ENCODE data around the gene ENOX2. TPM values are rescaled to one million over a fixed set of nuclear protein-coding genes. Genes with fewer than 3 reads are reported as not detected.

Gene ENOX2
- total and polyA plus RNA-seq, 2 experiments from 2014 or later = 16.0 to 34.0 TPM

DNA sequence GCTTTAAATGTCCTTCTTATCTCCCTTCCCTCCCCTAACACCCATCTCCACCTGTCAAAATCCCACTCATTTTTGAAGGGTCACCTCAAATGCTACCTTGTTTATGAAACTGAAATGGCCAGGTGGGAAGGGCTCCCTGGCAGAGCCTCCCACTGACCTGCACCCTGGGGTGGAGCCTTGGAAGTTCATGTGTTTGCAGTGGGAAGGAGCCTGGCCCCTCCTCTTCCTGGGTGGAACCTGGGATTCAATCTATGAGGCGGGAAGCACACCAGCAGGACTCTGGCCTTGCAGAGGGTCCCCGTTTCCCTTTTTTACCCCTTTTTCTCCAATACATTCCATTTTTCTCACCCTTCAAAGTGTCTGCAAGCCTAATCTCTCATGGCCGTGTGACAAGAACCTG lies 197.4 kb downstream of the ENOX2 start:
- no peak for DNase-seq (ENCODE audit: low read depth in 1 of 2, low spot score in 1 of 2)

DNA sequence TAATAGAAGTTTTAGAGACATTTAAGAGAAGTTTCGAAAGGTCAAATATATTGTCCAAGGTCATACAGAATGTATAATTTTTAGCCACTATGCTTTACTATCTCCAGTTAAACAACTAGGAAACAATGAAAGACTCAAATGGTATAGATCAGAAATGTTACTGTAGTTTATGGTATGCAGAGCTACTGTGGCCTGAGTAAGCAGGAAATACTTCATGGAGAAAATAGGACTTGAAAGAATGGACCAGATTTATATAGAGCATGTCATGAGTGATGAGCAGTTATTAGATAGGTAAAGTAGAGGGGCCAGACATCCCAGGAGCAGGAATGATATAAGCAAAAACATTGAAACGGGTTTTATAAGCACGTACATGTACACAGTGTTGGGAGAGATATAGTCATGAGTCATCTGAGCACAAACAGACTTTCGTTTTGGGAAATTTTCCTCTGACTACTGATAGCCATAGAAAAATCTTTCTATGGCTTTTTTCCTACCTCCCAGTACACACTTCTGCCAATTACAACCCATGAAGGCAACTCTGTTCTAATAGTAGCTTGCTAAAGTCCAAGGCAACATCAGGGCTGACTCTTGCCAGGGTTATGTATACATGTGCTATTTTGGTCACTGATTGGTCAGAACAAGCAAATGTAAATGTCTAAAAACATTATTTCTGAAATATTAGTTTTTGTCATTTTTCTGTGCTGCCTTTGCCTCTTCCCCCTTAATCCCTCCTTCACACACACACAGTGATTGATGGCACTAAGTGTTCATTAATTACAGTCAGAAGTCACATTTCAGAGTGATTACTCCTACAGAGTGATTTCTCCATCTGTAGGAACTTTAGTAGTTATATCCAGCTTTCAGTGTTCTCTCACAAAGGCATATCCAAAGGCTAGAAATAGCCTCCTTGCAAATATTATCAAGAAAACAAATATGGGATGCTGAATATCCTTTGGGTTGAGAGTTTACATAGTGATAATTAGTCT lies 198.7 kb downstream of the ENOX2 start:
- TF ChIP-seq, protein P1, sequence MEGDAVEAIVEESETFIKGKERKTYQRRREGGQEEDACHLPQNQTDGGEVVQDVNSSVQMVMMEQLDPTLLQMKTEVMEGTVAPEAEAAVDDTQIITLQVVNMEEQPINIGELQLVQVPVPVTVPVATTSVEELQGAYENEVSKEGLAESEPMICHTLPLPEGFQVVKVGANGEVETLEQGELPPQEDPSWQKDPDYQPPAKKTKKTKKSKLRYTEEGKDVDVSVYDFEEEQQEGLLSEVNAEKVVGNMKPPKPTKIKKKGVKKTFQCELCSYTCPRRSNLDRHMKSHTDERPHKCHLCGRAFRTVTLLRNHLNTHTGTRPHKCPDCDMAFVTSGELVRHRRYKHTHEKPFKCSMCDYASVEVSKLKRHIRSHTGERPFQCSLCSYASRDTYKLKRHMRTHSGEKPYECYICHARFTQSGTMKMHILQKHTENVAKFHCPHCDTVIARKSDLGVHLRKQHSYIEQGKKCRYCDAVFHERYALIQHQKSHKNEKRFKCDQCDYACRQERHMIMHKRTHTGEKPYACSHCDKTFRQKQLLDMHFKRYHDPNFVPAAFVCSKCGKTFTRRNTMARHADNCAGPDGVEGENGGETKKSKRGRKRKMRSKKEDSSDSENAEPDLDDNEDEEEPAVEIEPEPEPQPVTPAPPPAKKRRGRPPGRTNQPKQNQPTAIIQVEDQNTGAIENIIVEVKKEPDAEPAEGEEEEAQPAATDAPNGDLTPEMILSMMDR (IDR thresholded peaks at IDR 0.05; ENCODE audit: low read depth, low read length) = no peak
- no peaks in the 10 kb centered on the region for H3K9me3 ChIP-seq (ENCODE audit: low read depth)
- H3K4me3 ChIP-seq = no peak overlapping the region
- H3K27me3 ChIP-seq = no peaks in the 10 kb centered on the region
- H3K4me1 ChIP-seq (ENCODE audit: low read depth) = peaks cover 23% of the 10 kb centered on the region
- no peaks in the 10 kb centered on the region for H3K36me3 ChIP-seq
- DNase-seq (ENCODE audit: low read depth in 1 of 2, low spot score in 1 of 2) = peak in 1 of 2 donors; percentile 63
- H3K27ac ChIP-seq = peak overlapping the region; percentile 7

More for the DNA sequence above, 197.4 kb downstream of the ENOX2 start:
- Histone ChIP-seq H3K27ac (no peak overlapping the region), H3K4me1 (ENCODE audit: low read depth) (peaks cover 23% of the 10 kb centered on the region), H3K9me3 (ENCODE audit: low read depth) (no peaks in the 10 kb centered on the region), H3K4me3 (no peak overlapping the region), H3K27me3 (no peaks in the 10 kb centered on the region), H3K36me3 (no peaks in the 10 kb centered on the region)
- TF ChIP-seq, protein P1 (IDR thresholded peaks at IDR 0.05; ENCODE audit: low read depth, low read length) = no peak

GRCh38 chrX:130702867-130703707 lies 199.9 kb downstream of the ENOX2 start:
- H3K4me1 ChIP-seq (ENCODE audit: low read depth) = peaks cover 23% of the 10 kb centered on the region
- H3K4me3 ChIP-seq = no peak overlapping the region
- no peaks in the 10 kb centered on the region for H3K27me3 ChIP-seq
- no peaks in the 10 kb centered on the region for H3K9me3 ChIP-seq (ENCODE audit: low read depth)
- no peak for DNase-seq (ENCODE audit: low read depth in 1 of 2, low spot score in 1 of 2)
- H3K27ac ChIP-seq = no peak overlapping the region
- TF ChIP-seq, protein P1 (IDR thresholded peaks at IDR 0.05; ENCODE audit: low read depth, low read length) = no peak
- H3K36me3 ChIP-seq = no peaks in the 10 kb centered on the region

DNA sequence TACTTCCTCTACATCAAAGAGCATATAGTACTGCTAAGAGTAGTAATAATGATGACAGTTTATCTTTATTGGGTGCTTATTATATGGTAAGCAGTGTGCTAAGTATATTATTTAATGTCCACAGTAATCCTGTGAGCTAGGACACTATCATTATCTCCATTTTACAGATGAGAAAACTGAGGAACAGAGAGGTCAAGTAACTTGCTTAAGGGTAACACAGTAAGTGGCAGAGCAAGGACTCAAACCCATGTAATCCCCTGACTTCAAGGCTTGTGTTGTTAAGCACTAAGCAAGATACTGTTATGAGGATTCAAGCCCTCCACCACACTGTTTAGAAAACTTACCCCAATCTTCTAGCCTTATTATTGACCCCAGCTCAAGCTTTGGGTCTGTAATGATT lies 202.4 kb downstream of the ENOX2 start:
- no peak overlapping the region for H3K27ac ChIP-seq
- H3K9me3 ChIP-seq (ENCODE audit: low read depth) = no peaks in the 10 kb centered on the region
- H3K27me3 ChIP-seq = no peaks in the 10 kb centered on the region
- TF ChIP-seq, protein P1 (IDR thresholded peaks at IDR 0.05; ENCODE audit: low read depth, low read length) = no peak
- H3K4me3 ChIP-seq = no peak overlapping the region
- H3K36me3 ChIP-seq = no peaks in the 10 kb centered on the region
- DNase-seq (ENCODE audit: low read depth in 1 of 2, low spot score in 1 of 2) = no peak
- H3K4me1 ChIP-seq (ENCODE audit: low read depth) = peaks cover 25% of the 10 kb centered on the region

DNA sequence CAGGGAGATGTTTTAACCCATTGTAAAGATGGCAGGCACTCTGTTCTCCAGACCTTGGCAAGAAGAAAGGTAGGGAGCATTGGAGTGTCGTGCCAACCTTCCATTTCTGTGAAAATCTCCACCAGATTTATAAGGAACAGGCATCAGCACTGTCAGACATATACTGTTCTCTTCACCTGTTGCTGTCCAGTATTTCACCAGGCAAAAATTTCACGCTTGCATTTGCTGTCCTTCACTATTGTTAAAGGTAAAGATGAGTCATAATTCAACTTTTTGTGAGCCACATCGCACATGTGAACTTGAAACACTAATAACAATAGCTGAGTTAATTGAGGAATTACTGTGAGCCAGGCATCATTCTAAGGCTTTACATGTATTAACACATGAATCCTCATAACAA lies 203.4 kb downstream of the ENOX2 start:
- Histone ChIP-seq H3K4me1 (ENCODE audit: low read depth) (peaks cover 15% of the 10 kb centered on the region), H3K27me3 (no peaks in the 10 kb centered on the region), H3K36me3 (no peaks in the 10 kb centered on the region), H3K4me3 (no peak overlapping the region), H3K9me3 (ENCODE audit: low read depth) (no peaks in the 10 kb centered on the region), H3K27ac (no peak overlapping the region)
- TF ChIP-seq, protein P1 (IDR thresholded peaks at IDR 0.05; ENCODE audit: low read depth, low read length) = no peak
- DNase-seq (ENCODE audit: low read depth in 1 of 2, low spot score in 1 of 2) = no peak
